Neural cell (in vitro differentiated cells): Measurements from ENCODE around the gene SGCD. TPM values are rescaled to one million over a fixed set of nuclear protein-coding genes. Genes with fewer than 3 reads are reported as not detected.

Experiments
- H2AFZ ChIP-seq: fragments of 200-600, 300-800 bp; sonication (generic), shearing (Covaris generic); 2 replicates; pipeline ENCODE4 v1.6.0; 2014; ENCODE audit warnings: low read depth, mild to moderate bottlenecking, antibody characterized with exemption, low read length, moderate library complexity
- H3F3A ChIP-seq: fragments of 200-600 bp; shearing (Covaris generic); 2 replicates; pipeline ENCODE4 v1.6.1; 2016; ENCODE audit warnings: mild to moderate bottlenecking, moderate library complexity, mixed read lengths, antibody characterized with exemption, low read length; ENCODE audit not compliant: insufficient read depth, poor library complexity, severe bottlenecking
- H3K27ac ChIP-seq: fragments of 200-600, 300-800 bp; sonication (generic), shearing (Covaris generic); 2 replicates; pipeline ENCODE4 v1.5.1; 2014; ENCODE audit warnings: mild to moderate bottlenecking, low read length, moderate library complexity
- H3K27me3 ChIP-seq: fragments of 300-800, 200-600 bp; sonication (generic), shearing (Covaris generic); 2 replicates; pipeline ENCODE4 v1.6.0; 2014; ENCODE audit warnings: mild to moderate bottlenecking, low read depth, low read length, moderate library complexity; ENCODE audit not compliant: insufficient read depth
- H3K36me3 ChIP-seq: fragments of 300-800, 200-600 bp; sonication (generic), shearing (Covaris generic); 2 replicates; pipeline ENCODE4 v1.5.1; 2014; ENCODE audit warnings: mild to moderate bottlenecking, antibody characterized with exemption, low read length, moderate library complexity; ENCODE audit not compliant: insufficient read depth
- H3K4me2 ChIP-seq: fragments of 300-800, 200-600 bp; sonication (generic), shearing (Covaris generic); 2 replicates; pipeline ENCODE4 v1.6.0; 2014; ENCODE audit warnings: mild to moderate bottlenecking, low read length
- H3K4me3 ChIP-seq: fragments of 300-800, 200-600 bp; sonication (generic), shearing (Covaris generic); 2 replicates; pipeline ENCODE4 v1.5.1; 2014; ENCODE audit warnings: mild to moderate bottlenecking, low read length, moderate library complexity
- H3K79me2 ChIP-seq: fragments of 200-600 bp; shearing (Covaris generic); replicated peaks from 2 replicates; pipeline ENCODE4 v1.6.0; 2014; ENCODE audit warnings: mild to moderate bottlenecking, low read length, moderate library complexity; ENCODE audit not compliant: insufficient read depth
- H3K9ac ChIP-seq: fragments of 300-800, 200-600 bp; sonication (generic), shearing (Covaris generic); 2 replicates; pipeline ENCODE4 v1.6.1; 2016; ENCODE audit warnings: mild to moderate bottlenecking, low read length, mixed read lengths
- H3K9me2 ChIP-seq: fragments of 200-600 bp; shearing (Covaris generic); 2 replicates; pipeline ENCODE4 v1.6.1; 2016; ENCODE audit warnings: mild to moderate bottlenecking, low read length, mixed read lengths; ENCODE audit not compliant: insufficient read depth
- H3K9me3 ChIP-seq: fragments of 200-600, 300-800 bp; sonication (generic), shearing (Covaris generic); 2 replicates; pipeline ENCODE4 v1.6.1; 2016; ENCODE audit warnings: mild to moderate bottlenecking, mixed run types, low read length, moderate library complexity, mixed read lengths
- H4K20me1 ChIP-seq: fragments of 200-600 bp; shearing (Covaris generic); 2 replicates; pipeline ENCODE4 v1.6.1; 2016; ENCODE audit warnings: mild to moderate bottlenecking, mixed run types; ENCODE audit not compliant: insufficient read depth
- EP300 ChIP-seq: fragments of 450-650 bp; conservative IDR thresholded peaks from 2 replicates; pipeline ENCODE4 v1.6.1; 2014; ENCODE audit warnings: antibody characterized with exemption, mild to moderate bottlenecking, moderate library complexity; ENCODE audit not compliant: poor library complexity, severe bottlenecking
- EZH2 ChIP-seq: fragments of 200-600, 300-800 bp; shearing (Covaris generic), sonication (generic); IDR thresholded peaks from 2 replicates; pipeline ENCODE4 v1.6.1; 2014; ENCODE audit warnings: antibody characterized with exemption, low read length, borderline replicate concordance, mild to moderate bottlenecking; ENCODE audit not compliant: insufficient read depth, poor library complexity, severe bottlenecking
- MXI1 ChIP-seq: fragments of 450-650 bp; conservative IDR thresholded peaks from 2 replicates; pipeline ENCODE4 v1.6.1; 2014; ENCODE audit warnings: antibody characterized with exemption, mild to moderate bottlenecking; ENCODE audit not compliant: poor library complexity, severe bottlenecking
- RAD21 ChIP-seq: fragments of 450-650 bp; conservative IDR thresholded peaks from 2 replicates; pipeline ENCODE4 v1.6.1; 2014; ENCODE audit warnings: antibody characterized with exemption, mild to moderate bottlenecking, moderate library complexity
- SMC3 ChIP-seq: fragments of 450-650 bp; conservative IDR thresholded peaks from 2 replicates; pipeline ENCODE4 v1.6.1; 2014; ENCODE audit warnings: antibody characterized with exemption, mild to moderate bottlenecking, moderate library complexity; ENCODE audit not compliant: poor library complexity
- TAF1 ChIP-seq: IDR thresholded peaks from 2 replicates; pipeline ENCODE4 v1.6.1; 2012; ENCODE audit warnings: low read depth
- polyA plus RNA-seq: library from polyadenylated mRNA; depleted of rRNA; stranded (reverse); fragments of >200 nt; gene quantifications from 2 replicates; pipeline ENCODE4 v1.2.3, GENCODE V29; 2014
- TF ChIP-seq, protein P1 (sequence below): IDR thresholded peaks from 2 replicates; pipeline ENCODE4 v1.6.1; 2012; ENCODE audit warnings: borderline replicate concordance
- TF ChIP-seq, protein P2 (sequence below): fragments of 450-650 bp; IDR thresholded peaks from 2 replicates; pipeline ENCODE4 v1.5.1; 2014; ENCODE audit warnings: antibody characterized with exemption, mild to moderate bottlenecking, moderate library complexity; ENCODE audit not compliant: poor library complexity, severe bottlenecking

The SGCD gene
- polyA plus RNA-seq, 1 donor from 2014 or later, result 3.4 TPM

- H4K20me1 ChIP-seq, result no peaks in the 10 kb centered on the region
- no peak for TF ChIP-seq SMC3
- no peak for TF ChIP-seq MXI1
- no peaks in the 10 kb centered on the region for H3K36me3 ChIP-seq
- H3K27me3 ChIP-seq, result no peaks in the 10 kb centered on the region
- H3K4me2 ChIP-seq, result no peak overlapping the region
- no peaks in the 10 kb centered on the region for H3K9me3 ChIP-seq
- no peaks in the 10 kb centered on the region for H3F3A ChIP-seq
- H2AFZ ChIP-seq, result no peak overlapping the region
- no peaks in the 10 kb centered on the region for H3K79me2 ChIP-seq
- H3K9ac ChIP-seq, result no peak overlapping the region
- H3K27ac ChIP-seq, result no peak overlapping the region
- no peaks in the 10 kb centered on the region for H3K9me2 ChIP-seq
- no peak overlapping the region for H3K4me3 ChIP-seq
Measured at GRCh38 chr5:156581725-156582124, 254.8 kb downstream of the SGCD start.

- no peak overlapping the region for H3K4me3 ChIP-seq
- H3F3A ChIP-seq, result no peaks in the 10 kb centered on the region
- H3K27ac ChIP-seq, result no peak overlapping the region
- H4K20me1 ChIP-seq, result no peaks in the 10 kb centered on the region
- H3K79me2 ChIP-seq, result no peaks in the 10 kb centered on the region
- H3K36me3 ChIP-seq, result no peaks in the 10 kb centered on the region
- H3K27me3 ChIP-seq, result no peaks in the 10 kb centered on the region
- no peak overlapping the region for H3K4me2 ChIP-seq
- TF ChIP-seq, protein P1, sequence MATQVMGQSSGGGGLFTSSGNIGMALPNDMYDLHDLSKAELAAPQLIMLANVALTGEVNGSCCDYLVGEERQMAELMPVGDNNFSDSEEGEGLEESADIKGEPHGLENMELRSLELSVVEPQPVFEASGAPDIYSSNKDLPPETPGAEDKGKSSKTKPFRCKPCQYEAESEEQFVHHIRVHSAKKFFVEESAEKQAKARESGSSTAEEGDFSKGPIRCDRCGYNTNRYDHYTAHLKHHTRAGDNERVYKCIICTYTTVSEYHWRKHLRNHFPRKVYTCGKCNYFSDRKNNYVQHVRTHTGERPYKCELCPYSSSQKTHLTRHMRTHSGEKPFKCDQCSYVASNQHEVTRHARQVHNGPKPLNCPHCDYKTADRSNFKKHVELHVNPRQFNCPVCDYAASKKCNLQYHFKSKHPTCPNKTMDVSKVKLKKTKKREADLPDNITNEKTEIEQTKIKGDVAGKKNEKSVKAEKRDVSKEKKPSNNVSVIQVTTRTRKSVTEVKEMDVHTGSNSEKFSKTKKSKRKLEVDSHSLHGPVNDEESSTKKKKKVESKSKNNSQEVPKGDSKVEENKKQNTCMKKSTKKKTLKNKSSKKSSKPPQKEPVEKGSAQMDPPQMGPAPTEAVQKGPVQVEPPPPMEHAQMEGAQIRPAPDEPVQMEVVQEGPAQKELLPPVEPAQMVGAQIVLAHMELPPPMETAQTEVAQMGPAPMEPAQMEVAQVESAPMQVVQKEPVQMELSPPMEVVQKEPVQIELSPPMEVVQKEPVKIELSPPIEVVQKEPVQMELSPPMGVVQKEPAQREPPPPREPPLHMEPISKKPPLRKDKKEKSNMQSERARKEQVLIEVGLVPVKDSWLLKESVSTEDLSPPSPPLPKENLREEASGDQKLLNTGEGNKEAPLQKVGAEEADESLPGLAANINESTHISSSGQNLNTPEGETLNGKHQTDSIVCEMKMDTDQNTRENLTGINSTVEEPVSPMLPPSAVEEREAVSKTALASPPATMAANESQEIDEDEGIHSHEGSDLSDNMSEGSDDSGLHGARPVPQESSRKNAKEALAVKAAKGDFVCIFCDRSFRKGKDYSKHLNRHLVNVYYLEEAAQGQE, result no peak
- TF ChIP-seq SMC3, result no peak
- TF ChIP-seq MXI1, result no peak
- TF ChIP-seq EZH2, result no peak
- TF ChIP-seq, protein P2, sequence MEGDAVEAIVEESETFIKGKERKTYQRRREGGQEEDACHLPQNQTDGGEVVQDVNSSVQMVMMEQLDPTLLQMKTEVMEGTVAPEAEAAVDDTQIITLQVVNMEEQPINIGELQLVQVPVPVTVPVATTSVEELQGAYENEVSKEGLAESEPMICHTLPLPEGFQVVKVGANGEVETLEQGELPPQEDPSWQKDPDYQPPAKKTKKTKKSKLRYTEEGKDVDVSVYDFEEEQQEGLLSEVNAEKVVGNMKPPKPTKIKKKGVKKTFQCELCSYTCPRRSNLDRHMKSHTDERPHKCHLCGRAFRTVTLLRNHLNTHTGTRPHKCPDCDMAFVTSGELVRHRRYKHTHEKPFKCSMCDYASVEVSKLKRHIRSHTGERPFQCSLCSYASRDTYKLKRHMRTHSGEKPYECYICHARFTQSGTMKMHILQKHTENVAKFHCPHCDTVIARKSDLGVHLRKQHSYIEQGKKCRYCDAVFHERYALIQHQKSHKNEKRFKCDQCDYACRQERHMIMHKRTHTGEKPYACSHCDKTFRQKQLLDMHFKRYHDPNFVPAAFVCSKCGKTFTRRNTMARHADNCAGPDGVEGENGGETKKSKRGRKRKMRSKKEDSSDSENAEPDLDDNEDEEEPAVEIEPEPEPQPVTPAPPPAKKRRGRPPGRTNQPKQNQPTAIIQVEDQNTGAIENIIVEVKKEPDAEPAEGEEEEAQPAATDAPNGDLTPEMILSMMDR, result no peak
- no peak for TF ChIP-seq TAF1
- no peak overlapping the region for H3K9ac ChIP-seq
- no peak overlapping the region for H2AFZ ChIP-seq
- no peaks in the 10 kb centered on the region for H3K9me2 ChIP-seq
- H3K9me3 ChIP-seq, result no peaks in the 10 kb centered on the region
Measured at GRCh38 chr5:156582193-156582598, 255.2 kb downstream of the SGCD start.

GRCh38 chr5:156584871-156585270 lies 257.9 kb downstream of the SGCD start:
- no peak overlapping the region for H3K4me2 ChIP-seq
- TF ChIP-seq EP300 (peak; percentile 34), MXI1 (no peak), RAD21 (no peak), TAF1 (no peak)
- TF ChIP-seq, protein P2, result no peak
- TF ChIP-seq, protein P1, result no peak
- H3K9ac ChIP-seq, result no peak overlapping the region
- no peak overlapping the region for H2AFZ ChIP-seq
- no peaks in the 10 kb centered on the region for H3K9me3 ChIP-seq
- H3K27ac ChIP-seq, result no peak overlapping the region
- no peaks in the 10 kb centered on the region for H3K79me2 ChIP-seq
- no peaks in the 10 kb centered on the region for H3K9me2 ChIP-seq
- H3K4me3 ChIP-seq, result no peak overlapping the region
- H3F3A ChIP-seq, result no peaks in the 10 kb centered on the region
- no peaks in the 10 kb centered on the region for H4K20me1 ChIP-seq
- no peaks in the 10 kb centered on the region for H3K27me3 ChIP-seq
- H3K36me3 ChIP-seq, result no peaks in the 10 kb centered on the region
